Activated CD4-positive, CD25-positive, alpha-beta regulatory T cell treated with anti-CD3 and anti-CD28 coated beads, Interleukin-2, amount 50 U/mL, for 24 hours (primary cell): ENCODE data around the gene TRAK1.

Experiments
- ATAC-seq, 2 donors: fragments of 150-1000 bp; cut with Tn5 transposase; one replicate each; pipeline ENCODE4 v1.10.0; 2021; ENCODE audit warnings: mild to moderate bottlenecking in 1 of 2, moderate library complexity in 1 of 2

TRAK1 gene

DNA sequence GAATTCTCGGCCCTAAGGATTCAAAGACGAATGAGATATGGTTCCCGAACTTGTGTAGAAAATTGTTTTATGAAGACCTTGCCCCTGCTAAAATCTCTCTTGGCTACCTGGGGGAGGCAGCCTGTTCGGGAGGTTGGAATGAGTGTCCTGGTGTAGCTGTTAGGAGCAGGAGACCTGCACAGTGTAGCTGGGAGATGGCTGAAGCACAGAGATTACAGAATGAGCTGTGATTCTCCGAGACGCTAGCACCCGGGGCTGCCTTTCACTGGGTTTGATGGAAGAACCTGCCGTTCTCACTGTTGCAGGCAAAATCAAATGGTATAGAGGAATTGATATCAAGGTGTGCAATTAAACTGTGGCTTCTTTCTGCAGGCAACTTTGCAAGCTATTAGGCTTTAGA is 68.0 kb downstream of the TRAK1 start:
- no peak for ATAC-seq

GRCh38 chr3:42159706-42160472 is 68.7 kb downstream of the TRAK1 start:
- ATAC-seq = peak; percentile 57 to 59

- ATAC-seq = no peak
These were observed 70.1 kb downstream of the TRAK1 start for GRCh38 chr3:42161050-42161935.

GRCh38 chr3:42162462-42162861 is 71.3 kb downstream of the TRAK1 start:
- no peak for ATAC-seq

- ATAC-seq = no peak
These were observed 72.6 kb downstream of the TRAK1 start for GRCh38 chr3:42163622-42164244.

DNA sequence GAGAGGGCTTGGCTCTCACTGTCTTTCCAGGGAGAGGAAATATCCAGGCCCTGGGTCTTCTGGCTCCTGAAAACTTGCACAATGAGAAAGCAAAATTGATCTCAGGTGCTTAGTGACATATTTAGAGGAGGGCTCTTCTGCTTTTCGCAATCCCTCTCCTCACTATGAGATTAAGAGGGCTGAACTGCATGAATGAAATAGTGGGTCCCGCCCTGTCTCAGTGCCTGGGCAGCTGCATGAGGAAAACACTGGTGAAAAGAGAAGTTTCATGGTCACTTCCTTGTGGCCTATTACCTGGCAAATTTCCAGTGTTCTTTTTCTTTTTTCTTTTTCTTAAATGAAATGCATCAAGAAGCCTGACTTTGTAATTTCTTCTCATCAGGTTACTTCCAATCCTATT is 73.5 kb downstream of the TRAK1 start:
- ATAC-seq = no peak

- ATAC-seq = no peak
These were observed 74.1 kb downstream of the TRAK1 start for GRCh38 chr3:42165211-42165610.

DNA sequence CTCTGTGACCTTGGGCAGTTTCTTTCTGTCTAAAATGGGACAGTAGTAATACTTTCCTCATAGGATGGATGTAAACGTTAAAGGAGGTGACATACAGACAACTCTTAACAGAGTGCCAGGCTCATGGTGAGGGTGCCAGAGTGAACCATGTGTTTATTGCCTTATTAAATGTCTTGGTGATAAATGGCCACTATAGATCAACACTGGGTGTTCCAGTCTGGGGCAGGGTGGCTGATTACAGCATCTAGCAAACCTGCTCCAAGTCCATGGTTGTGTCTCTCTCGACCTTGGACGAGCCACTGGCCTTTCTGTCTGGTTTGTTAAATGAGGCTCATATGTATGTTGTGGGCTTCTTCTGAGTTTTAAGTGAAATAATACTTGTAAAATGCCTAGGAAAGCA is 75.1 kb downstream of the TRAK1 start:
- ATAC-seq = no peak

- no peak for ATAC-seq
These were observed 75.6 kb downstream of the TRAK1 start for GRCh38 chr3:42166662-42167300.

DNA sequence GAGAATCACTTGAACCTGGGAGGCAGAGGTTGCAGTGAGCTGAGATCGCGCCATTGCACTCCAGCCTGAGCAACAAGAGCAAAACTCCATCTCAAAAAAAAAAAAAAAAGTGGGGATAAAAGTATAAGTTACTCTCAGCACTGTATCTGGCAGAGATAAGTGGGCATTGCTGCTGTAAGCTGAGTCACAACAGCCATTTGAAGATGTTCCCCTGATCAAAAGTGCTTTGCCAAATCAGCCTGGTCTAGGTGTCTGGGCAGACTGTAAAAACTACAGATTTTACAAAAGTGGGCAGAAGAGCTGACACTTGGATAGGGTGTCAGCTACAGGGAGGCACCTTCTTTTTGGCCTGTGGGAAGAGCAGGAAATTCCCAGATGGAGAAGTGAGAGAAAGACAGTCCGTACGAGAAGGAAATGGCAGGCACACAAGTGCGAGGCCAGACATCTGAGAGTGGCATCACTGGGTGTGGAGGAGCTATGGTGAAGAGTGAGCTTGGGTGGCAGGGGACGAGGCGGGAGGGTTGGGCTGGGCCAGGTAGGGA is 78.5 kb downstream of the TRAK1 start:
- ATAC-seq = no peak

- ATAC-seq = no peak
These were observed 81.0 kb downstream of the TRAK1 start for GRCh38 chr3:42172047-42172654.

DNA sequence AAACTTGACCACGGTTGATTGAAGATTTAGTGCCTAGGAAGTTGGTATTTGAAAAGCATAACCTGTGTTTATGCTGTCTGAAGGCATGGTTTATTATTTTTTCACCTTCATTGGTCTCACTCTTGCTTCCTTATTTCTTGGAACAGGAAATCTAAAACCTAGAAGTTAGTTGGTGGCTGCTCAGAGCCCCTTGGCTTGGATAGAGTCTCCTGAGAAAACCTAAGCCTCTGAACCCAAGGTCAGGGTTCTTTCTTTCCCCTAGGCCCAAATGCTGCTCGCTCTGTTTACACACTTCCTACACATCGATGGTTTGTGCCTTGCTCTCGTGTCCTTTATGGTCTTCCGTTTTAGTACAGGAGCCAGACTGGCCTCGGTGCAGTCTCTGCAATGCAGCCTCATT is 82.2 kb downstream of the TRAK1 start:
- no peak for ATAC-seq

GRCh38 chr3:42174679-42175385 is 83.7 kb downstream of the TRAK1 start:
- no peak for ATAC-seq

GRCh38 chr3:42175386-42176240 is 84.5 kb downstream of the TRAK1 start:
- no peak for ATAC-seq

DNA sequence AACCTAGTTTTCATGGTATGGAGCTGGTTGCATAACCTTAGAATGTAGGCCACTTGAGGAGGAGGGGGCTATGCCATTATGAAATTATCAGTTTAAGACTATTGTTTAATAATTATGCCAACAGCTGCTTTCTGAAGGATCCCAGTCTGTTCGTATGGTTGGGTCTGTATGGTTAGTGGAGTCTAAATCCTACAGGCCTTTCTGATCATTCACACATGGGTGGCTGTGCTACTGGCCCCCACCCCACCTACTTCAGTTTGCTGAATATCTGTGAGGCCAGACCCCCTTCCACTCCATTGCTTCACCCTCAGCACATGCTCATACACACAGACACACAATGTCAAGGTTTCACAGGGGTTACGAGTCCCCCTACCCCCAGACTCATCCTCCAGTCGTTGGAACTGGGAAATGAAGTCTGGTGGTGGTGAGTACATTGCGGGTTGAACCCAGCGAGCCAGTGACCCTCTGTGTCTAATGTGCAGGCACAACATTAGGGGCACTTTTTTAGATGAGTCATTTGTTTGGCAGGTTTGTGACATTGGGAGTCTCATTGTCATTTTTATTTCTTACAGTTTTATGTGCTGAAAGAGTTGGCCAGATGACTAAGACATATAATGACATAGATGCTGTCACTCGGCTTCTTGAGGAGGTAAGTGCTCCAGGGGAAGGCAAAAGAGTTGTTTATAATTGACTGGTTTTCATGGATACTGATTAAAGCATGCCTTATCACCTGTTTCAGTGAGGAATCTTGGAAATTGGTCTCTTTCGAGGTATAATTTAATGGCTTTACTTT is 85.3 kb downstream of the TRAK1 start:
- no peak for ATAC-seq

GRCh38 chr3:42177068-42177800 is 86.1 kb downstream of the TRAK1 start:
- no peak for ATAC-seq

DNA sequence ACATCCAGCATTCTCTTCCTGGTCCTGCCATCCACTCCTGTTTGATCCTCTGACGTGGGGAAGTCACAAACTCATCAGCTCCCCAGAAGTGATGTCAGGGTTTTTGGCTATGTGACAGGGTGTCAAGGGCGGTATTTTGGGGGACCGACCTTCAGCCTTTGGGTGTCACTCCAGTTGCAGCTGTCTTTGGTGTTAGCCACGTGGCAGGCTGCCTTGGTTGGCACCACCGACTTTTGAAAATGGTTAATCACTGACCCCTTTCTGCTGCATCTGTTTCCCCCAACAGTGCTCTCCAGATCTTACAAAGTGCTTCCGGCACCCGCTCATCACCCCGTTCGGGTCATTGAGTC is 86.6 kb downstream of the TRAK1 start:
- no peak for ATAC-seq

- no peak for ATAC-seq
These were observed 88.1 kb downstream of the TRAK1 start for GRCh38 chr3:42179110-42179725.

DNA sequence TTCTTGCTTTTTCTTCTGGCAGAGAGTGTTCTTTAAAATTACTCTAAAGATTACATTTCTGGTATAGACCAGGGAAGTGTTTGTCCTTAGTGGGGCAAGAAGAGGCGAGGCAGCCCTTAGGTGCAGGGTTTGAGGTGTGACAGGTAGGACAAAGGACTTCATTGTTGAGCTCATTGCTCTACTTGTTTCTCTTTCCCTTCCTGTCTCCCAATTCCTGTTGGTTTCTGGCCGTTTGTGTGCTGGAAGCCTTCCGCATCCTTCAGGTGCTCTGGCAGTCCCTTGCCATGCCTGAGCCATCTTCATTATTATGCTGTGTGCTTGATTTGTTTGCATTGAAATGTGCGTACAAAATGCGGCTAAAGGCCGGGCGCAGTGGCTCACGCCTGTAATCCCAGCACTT is 89.7 kb downstream of the TRAK1 start:
- no peak for ATAC-seq
